NCI-H128 (cell line): ENCODE measurements around the gene PHKG2.

Source experiments
- DNase-seq: peaks from one replicate; lab custom pipeline; 2025; ENCODE audit not compliant: unreplicated experiment; lab: John Stamatoyannopoulos, UW

The PHKG2 gene

DNA sequence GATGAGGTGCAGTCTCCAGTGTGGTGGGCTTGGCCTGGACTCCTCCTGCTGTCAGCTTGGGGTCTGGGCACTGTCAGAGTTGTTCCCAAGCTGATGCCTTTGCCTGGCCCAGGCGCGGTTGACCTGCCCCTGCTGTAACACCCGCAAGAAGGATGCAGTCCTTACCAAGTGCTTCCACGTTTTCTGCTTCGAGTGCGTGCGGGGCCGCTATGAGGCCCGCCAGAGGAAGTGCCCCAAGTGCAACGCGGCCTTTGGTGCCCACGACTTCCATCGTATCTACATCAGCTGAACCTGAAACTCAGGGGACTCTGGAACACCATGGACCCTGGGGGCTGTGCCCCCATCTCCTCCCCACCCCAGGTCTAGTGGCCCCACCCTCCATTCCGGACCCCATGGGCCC lies 25.6 kb downstream of the PHKG2 start:
- DNase-seq = no peak

DNA sequence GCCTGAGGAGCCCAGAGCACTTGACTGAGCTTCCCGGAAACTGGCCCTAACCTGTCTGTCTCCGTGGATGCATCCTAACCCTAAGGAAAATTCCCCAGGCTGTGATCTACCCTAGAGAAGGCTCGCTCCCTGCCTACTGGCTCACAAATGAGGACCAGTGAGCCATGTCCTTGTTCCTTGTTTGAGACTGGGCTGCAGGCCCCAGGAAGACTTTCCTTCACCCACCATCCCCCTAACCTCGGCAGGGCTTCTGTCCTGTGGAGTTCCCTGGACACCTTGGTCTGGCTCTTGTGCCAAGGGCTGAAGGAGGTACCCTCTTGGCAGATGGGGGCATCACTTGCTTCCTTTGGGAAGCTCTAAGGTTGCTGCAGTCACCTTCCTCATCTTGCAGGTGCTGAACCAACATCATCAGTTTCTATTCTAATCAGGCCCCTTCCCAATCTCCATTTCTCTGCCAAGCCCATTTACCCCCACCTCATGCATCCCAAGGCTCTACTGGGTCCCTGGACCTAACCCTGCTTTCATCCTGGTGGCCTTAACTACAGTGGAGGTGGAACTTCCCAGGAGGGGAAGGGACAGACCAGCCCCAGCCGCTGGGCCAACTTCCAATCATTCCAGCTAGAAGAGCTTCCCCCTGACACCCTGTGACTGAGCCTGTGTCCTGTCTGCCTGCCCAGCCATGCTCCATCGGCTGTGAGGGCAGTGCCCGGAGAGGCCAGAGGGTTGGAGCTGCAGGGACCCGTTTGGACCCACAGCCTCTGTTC lies 26.3 kb downstream of the PHKG2 start:
- DNase-seq = no peak

DNA sequence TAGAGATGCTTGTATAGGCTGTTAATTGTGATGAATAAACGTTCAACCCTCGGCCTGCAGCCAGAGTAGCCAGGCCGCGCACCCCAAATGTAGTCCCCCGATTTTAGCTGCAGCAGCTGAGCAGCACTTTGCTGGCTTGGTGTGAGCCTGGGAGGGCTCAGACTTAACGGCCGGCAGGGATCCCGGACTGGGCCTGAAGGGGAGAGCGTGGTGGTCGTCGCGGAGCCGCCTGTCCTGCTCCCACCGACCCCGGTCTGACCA lies 26.8 kb downstream of the PHKG2 start:
- no peak for DNase-seq

DNA sequence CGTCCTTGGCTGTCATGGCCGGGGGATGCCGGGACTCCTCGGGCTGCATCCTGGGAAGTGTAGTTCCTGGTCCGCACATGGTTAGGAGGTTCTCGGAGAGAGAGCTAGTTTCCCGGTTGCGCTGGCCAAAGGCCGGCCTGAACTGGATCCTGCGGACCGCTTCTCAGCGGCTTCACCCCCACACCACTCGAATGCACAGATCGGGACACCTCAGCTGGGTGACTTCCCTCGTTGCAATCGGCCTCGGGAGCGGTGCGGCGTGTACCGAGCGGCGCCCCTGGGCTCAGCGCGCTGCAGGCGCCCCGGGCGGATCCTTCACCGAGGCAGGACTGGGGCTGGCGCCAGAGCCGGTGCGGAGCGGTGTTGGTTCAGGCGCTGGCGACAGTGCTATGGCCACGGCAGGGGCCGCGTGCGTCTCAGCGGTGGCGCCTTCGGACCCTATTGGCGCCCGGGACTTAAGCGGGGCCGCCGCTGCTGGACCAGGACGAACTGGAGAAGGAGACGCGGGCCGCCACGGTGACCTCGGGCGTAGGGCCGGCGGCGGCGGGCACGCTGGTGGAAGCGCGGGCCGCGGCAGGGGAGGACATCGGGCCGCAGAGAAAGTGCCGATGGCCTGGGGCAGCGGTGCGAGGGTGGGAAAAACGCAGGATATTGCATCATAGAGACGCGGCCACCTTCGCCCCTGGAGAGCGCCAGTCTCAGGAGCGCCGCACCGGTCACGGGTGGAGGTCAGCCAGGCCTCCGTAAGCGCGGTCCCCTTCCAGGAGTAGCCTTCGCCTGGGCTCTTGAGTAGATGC lies 27.4 kb downstream of the PHKG2 start:
- peak; percentile 16 for DNase-seq

DNA sequence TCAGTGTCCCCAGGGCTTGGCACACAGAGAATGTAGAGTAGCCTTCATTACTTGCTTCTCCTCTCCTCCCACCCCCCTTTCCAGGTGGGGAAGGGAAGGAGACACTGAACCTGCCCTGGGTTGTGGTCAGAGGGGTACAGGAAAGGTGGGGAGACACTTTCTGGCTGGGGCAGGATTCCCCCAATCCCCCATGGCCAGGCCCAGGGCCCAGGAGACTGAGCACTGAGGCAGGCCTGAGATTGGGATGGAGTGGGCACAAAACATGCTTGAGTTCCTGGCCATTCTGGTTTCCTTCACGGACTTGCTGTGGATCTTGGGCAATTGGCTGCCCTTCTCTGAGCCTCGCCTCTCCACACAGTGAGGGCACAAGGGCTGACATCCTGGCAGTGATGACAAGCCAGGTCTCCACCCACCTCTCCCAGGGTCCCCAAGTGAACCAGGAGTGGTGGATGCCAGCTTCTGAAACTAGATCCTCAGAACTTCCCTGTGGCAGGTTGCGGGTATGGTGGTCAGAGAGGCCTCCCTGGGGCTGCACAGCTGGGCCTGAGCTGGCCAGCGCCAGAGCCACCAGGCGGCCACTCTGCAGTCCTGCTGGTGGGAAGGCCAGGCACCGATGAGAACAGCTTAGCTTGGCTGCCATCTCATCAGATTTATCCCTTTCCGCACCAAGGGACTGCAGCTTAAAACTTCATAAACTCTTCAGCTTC lies 29.5 kb downstream of the PHKG2 start:
- no peak for DNase-seq

DNA sequence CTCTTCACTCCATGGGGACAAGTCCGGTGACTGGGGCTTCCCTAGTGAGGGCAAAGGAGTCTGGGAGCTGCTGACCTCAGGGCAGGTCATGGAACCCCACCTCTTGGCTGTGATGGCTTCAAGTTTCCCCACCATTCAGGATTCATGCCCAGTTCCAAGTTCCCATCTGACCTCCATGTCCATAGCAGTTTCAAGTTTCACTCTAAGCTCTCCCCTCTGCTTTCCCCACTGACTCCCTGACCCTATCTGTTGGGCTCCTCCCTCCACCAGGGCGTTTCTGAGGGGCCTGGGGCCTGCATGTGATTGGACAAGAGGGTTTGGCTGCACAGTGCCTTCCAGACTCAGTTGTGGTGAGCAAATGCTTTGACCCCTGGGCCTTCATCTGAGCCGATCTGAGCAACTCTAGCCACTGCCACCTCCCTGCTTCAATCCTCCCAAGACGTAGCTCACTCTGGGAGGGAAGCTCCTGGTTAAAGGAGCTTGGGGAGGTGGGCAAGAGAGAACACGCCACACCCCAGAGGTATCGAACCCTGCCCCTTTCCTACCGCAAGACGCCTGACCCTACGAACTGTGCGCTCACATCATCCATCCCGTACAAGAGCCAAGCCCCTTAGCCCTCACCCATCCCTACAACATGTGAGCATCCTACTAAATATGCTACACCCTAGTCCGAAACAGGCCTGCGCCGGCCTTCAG lies 30.5 kb downstream of the PHKG2 start:
- no peak for DNase-seq

DNA sequence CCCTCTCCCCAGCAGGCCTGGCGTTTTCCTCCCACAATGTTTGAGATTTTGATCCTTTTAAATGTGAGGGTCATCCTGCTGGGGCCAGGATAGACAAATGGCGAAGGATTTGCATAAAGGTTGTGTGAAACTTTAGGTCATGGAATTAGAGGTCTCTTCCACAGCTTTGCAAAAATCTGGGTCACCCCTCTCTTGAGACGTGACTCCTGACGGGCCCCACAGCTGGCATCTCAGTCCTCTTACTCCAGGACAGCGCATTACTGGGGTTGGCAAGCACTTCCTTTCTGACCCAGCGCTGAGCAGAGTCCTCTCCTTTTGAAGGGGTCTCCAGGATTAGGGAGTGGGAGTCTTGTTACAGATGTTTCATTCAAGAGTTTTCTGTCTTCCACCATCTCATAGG lies 31.4 kb downstream of the PHKG2 start:
- DNase-seq = no peak

DNA sequence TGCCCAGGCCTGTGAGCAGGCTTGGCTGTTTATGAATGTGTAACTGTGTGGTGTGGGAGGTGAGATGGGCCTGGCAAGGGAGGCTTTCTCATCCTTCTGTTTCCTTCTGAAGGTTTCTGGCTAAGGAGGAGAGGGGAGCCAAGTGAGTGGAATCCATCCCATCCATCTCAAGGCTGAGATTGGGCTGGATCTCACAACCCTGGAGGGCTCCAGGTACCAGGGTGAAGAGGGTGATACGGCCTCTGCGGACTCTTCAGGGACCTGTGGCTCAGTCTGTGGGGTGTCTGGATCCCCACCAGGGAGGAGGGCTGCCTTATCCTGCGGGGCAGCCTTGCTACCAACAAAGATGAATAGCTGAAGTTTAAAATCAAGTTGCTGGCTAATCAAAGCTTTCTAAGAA lies 31.8 kb downstream of the PHKG2 start:
- no peak for DNase-seq

DNA sequence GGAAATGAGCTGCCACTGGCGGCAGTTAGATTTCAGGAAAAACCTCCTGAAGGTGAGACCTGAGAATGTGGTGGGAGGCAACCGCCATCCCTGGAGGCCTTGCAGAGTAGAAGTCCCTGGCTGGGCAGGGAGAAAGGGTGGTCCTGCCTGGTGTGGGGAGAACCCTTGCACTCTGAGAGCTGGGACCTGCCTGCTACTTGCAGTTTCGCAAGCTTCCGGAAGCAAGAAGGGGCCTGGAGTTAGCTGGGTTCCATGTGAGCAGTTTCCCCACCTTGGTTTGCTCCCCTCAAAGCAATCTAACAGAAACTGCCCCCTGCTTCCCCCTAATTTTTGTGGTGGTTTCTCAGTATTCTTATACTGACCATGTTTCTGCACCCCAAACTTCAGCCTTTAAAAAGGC lies 32.3 kb downstream of the PHKG2 start:
- no peak for DNase-seq

DNA sequence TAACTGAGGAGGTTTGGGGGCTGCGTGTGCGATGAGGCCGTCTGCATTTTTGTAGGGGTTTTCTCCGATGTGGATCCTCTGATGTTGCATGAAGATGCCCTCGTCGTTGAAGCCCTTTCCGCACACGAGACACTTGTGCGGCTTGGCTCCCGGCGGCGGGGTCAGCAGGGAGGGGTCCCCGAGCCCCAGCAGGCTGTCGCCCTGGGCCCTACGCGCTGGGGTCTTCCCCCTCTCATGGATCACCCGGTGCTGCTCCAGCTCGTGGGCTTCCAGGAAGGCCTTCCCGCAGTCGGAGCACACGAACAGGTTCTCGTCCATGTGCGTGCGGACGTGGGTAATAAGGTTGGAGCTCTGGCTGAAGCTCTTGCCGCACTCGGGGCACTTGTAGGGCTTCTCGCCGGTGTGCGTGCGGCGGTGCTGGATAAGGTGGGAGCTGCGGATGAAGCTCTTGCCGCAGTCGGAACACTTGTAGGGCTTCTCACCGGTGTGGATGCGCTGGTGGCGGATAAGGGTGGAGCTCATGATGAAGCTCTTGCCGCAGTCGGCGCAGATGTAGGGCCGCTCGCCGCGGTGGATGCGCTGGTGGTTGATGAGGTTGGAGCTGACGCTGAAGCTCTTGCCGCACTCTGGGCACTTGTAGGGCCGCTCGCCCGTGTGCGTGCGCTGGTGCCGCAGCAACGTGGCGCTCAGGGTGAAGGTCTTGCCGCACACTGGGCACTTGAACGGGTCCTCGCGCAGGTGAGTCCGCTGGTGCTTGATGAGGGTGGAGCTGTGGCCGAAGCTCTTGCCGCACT lies 34.5 kb downstream of the PHKG2 start:
- DNase-seq = no peak

DNA sequence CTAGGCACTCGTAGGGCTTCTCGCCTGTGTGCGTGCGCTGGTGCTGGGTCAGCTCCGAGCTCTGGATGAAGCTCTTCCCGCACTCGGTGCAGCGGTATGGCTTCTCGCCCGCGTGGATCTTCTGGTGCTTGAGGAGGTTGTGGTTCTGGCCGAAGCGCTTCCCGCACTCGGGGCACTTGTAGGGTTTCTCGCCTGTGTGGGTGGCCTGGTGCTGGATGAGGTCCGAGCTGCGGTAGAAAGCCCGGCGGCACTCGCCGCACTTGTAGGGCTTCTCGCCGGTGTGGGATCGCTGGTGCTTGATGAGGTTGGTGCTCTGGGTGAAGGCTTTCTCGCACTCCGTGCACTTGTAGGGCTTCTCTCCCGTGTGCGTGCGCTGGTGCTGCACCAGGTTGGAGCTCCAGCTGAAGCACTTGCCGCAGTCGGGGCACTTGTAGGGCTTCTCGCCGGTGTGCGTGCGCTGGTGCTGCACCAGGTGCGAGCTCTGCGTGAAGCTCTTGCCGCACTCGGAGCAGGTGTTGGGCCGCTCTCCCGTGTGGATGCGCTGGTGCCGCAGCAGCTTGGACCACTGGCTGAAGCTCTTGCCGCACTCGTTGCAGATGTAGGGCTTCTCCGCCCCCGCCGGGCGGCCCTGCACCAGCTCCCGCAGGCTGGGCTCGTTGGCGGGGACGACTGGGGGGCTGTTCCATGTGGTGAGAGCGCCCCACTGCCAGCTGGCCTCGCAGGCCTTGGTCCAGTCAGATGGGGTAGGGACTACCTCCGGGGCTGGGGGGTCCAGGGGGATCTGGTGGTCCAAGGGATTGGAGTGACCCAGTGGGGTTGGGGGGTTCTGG lies 35.3 kb downstream of the PHKG2 start:
- DNase-seq = no peak

DNA sequence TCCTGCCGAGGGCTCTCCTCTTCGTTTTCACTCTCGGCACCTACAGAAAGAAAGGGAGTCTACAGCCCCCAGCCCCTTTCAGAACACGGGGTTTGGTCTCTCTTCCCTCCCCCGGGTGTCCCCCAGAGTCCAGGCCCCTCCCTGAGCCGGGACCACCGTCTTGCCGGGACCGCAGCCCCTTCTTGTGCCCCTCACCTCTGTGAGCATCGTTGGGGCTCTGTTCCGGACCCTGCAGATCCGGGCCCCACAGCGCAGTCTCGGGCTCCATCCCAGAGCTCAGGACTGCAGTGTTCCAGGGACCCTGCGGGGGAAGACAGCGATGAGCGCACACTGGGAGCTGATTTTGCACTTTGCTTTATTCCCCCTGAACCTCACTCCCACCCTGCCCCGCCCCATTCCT lies 36.0 kb downstream of the PHKG2 start:
- DNase-seq = no peak

DNA sequence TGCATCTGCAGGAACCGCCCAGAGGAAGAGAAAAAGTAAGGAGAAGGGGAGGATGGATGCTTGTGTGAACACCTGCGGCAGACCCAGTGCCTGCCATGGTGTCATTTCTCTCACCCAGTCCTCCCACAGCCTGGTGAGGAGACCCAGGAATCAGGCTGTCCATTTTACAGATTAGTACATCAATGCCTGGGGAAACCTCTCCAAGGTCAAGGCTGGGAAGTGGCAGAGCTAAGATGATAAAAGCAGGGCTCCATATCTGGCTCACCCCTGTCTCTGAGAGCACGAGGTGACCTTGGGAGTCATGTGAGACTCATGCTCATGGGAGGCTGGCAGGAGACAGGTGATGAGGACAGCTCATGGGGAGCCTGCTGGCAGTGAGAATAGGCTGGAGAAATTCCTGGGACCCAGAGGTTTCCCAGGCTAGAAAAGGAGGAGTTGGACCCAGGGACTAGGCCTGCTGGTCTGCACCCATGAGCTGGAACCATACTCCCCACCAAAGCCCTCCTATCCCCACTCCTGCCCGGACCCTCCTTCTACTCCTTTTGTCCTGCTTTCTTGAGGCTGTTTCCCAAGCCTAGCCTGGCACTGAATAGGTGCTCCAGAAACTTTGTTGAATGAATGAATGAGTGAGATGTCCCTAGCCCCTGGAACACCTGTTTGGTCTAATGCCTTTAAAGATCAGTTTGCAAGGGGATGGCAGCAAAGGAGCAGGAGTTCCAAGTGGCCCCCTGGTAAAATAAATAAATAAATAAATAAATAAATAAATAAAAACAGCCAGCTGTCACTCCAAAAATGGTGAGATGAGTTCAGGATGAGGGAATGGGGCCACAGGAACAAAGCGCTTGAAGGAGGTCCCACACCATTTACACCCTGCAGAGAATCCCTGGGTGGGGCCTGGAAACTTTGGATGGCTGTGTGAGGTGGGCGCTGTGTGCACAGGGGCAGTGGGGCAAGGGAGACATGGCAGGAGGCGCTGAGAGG lies 37.2 kb downstream of the PHKG2 start:
- no peak for DNase-seq

DNA sequence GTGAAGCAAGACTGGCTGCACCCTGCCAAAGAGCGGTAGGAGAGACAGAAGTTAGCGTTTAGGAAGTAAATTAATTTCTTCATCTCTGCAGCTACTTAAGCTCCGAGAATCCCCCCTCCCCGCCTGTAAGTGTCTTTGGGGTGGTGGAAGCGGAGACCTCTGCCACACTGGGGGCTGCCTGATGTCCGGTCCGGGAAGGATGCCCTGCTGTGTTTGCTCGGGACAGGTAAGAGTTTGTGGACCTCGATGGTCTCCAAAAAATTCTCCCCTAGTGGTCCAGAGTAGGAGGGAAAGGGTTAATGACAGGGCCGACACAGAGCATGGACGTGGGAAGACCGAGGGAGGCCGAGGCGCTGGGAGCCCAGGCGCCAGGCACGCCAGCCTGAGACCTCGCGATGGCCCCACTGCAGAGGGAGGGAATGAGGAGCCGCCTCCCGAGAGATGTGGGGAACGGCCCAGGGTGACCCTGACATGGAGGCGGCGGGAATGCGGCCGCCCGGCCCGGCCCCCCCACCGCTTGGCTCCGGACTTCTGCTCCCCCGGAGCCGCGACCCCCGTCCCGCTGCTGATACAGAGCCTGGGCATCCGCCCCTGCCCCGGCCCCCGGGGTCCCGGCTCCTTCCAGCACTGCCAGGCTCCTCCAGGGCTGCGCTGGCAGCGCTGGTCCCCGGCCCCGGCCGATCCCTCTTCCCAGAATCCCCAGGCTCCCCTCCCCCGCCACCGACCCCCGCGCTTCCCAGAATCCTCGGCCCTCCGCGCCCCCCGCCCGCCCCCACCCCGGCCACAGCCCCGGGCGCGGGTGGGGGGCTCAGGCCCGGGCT lies 38.1 kb downstream of the PHKG2 start:
- DNase-seq = no peak

DNA sequence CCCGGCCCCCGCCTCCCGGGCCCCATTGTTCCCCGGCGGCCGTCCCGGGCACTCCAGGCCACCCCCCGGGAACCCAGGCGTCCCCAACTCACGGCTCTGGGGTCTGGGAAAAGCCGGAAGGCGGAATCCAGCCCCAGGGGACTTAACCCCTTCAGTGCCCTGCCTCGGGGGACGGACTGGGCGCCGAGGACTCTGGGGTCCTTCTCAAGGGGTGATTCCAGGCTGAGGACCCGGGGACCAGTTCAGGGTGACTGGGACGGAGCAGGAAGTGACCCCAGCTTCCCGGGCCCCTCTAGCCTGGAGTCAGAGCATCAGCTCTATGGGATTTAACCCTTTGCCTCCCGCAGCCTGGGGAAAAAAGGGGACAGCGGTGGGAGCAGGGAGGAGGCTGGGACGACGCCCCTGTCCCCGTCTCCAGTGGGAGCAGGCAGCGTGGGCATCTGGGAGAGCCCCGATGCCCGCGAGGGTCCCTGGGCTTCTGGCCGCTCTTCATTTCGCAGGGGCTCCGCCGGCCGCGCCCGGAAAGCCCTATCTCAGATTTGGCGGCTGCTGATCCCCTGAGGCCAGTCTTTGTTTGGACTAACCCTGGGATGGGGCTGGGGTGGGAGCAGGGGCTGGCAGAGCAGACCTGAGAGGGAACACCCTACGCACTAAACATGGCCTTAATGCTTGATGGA lies 38.8 kb downstream of the PHKG2 start, which contains the start of gene ZNF629:
ZNF629 (minus strand) TSS at position 270 of the 677 bp plus-strand sequence. CDS start 2,723 bp downstream, outside the sequence.
- DNase-seq = peak; percentile 47

DNA sequence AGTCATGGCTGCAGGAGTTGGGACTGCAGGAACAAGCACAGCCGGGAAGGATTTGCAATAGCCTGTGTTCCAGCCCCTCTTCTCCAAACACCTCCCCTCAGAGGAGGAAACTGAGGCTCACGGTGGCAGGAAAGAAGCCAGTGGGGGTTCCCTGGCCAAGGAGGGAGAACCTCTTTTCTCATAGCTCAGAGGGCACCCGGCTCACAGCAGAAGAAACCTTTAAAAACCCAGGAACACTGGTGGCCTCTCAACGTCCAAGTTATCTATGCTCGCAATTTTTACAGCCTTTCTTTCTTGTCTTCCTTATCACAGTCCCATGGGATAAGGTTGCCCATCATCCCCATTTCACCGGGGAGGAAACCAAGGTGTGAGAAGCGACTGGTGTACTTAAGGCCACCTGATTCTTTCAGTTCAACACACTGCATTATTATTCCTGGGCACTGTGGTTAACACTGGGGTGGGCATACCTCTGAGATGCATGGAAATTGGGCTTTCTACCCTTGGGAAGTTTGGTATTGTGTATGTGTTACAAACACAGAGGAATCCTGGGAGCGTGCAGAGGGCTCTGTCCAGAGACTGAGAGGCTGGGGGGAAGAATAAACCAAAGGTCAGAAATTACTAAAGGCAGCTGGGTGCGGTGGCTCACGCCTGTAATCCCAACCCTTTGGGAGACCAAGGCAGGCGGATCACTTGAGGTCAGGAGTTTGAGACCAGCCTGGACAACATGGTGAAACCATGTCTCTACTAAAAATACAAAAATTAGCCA lies 39.6 kb downstream of the PHKG2 start:
- no peak for DNase-seq
